ENCODE data around the gene WSCD2.

Gene WSCD2

GRCh38 chr12:108238474-108238873 is 109.4 kb downstream of the WSCD2 start:
- DNase-seq, result no peak

- no peak for DNase-seq
These were observed 110.3 kb downstream of the WSCD2 start for GRCh38 chr12:108239378-108239777.

GRCh38 chr12:108240027-108240785 is 111.1 kb downstream of the WSCD2 start:
- DNase-seq, result no peak

- no peak for DNase-seq
These were observed 111.8 kb downstream of the WSCD2 start for GRCh38 chr12:108240928-108241327.

- no peak for DNase-seq
These were observed 113.1 kb downstream of the WSCD2 start for GRCh38 chr12:108241986-108242703.

GRCh38 chr12:108247130-108247529 is 118.0 kb downstream of the WSCD2 start:
- no peak for DNase-seq

GRCh38 chr12:108248011-108248410 is 118.9 kb downstream of the WSCD2 start:
- no peak for DNase-seq

- DNase-seq, result no peak
These were observed 123.4 kb downstream of the WSCD2 start for GRCh38 chr12:108252523-108252922.

GRCh38 chr12:108253540-108253939 is 124.5 kb downstream of the WSCD2 start:
- no peak for DNase-seq

GRCh38 chr12:108254030-108254429 is 124.9 kb downstream of the WSCD2 start:
- DNase-seq, result no peak

- DNase-seq, result no peak
These were observed 125.6 kb downstream of the WSCD2 start for GRCh38 chr12:108254517-108255251.

GRCh38 chr12:108255252-108255602 is 126.1 kb downstream of the WSCD2 start:
- DNase-seq, result no peak

GRCh38 chr12:108257004-108257403 is 127.9 kb downstream of the WSCD2 start:
- no peak for DNase-seq

GRCh38 chr12:108257610-108258106 is 128.6 kb downstream of the WSCD2 start:
- DNase-seq, result no peak

GRCh38 chr12:108260039-108260438 is 131.0 kb downstream of the WSCD2 start:
- DNase-seq, result no peak

- no peak for DNase-seq
These were observed 131.9 kb downstream of the WSCD2 start for GRCh38 chr12:108260969-108261368.

GRCh38 chr12:108265505-108265904 is 136.4 kb downstream of the WSCD2 start:
- DNase-seq, result no peak

- DNase-seq, result no peak
These were observed 137.0 kb downstream of the WSCD2 start for GRCh38 chr12:108266131-108266530.

- DNase-seq, result no peak
These were observed 138.4 kb downstream of the WSCD2 start for GRCh38 chr12:108267450-108267849.

- no peak for DNase-seq
These were observed 139.3 kb downstream of the WSCD2 start for GRCh38 chr12:108268397-108268796.

GRCh38 chr12:108269224-108269623 is 140.1 kb downstream of the WSCD2 start:
- DNase-seq, result no peak

GRCh38 chr12:108270035-108270848 is 141.2 kb downstream of the WSCD2 start:
- no peak for DNase-seq

GRCh38 chr12:108270849-108271143 is 141.7 kb downstream of the WSCD2 start:
- no peak for DNase-seq

Data from NCI-H774 (cell line).